Naive thymus-derived CD4-positive, alpha-beta T cell (primary cell): ENCODE measurements around the gene RDH13. TPM values are rescaled to one million over a fixed set of nuclear protein-coding genes. Genes with fewer than 3 reads are reported as not detected.

ENCODE experiments used
- ATAC-seq: fragments of 150-1000 bp; cut with Tn5 transposase; 2 replicates; pipeline ENCODE4 v1.10.0; 2021; ENCODE audit warnings: mild to moderate bottlenecking, moderate library complexity
- CTCF ChIA-PET: fragments of 350-600 bp; sonication (Branson Sonifier 250); formaldehyde crosslinking; loops from one replicate; lab custom pipeline; 2021; ENCODE audit warnings: antibody characterized with exemption; lab: Charles Lee
- POLR2A ChIA-PET: fragments of 350-600 bp; sonication (Branson Sonifier 250); formaldehyde crosslinking; loops from one replicate; lab custom pipeline; 2021; ENCODE audit warnings: antibody characterized with exemption, inconsistent platforms; lab: Charles Lee
- DNase-seq, 9 donors: peaks; one replicate each; pipeline versions ENCODE4 v3.0.0 to v3.0.0-alpha.2; 2020 to 2022; ENCODE audit warnings: mixed read lengths in 1 of 9
- H3K27ac ChIP-seq: one replicate; pipeline ENCODE4 v1.7.0; 2013; ENCODE audit warnings: mild to moderate bottlenecking, low read depth, low read length, moderate library complexity
- H3K27me3 ChIP-seq, 2 donors: one replicate each; pipeline ENCODE4 v1.7.0; 2013; ENCODE audit warnings: low read length in 2 of 2, mild to moderate bottlenecking in 2 of 2, moderate library complexity in 2 of 2; ENCODE audit not compliant: control insufficient read depth in 2 of 2, insufficient read depth in 2 of 2
- H3K36me3 ChIP-seq, 3 experiments: 1 replicate in 2 of 3; 2 replicates in 1 of 3; pipeline ENCODE4 v1.7.0; 2013; ENCODE audit warnings: low read length in 3 of 3, mild to moderate bottlenecking in 3 of 3, moderate library complexity in 1 of 3; ENCODE audit not compliant: insufficient read depth in 3 of 3, control insufficient read depth in 2 of 3
- H3K4me1 ChIP-seq, 2 donors: one replicate each; pipeline ENCODE4 v1.7.0; 2013; ENCODE audit warnings: low read length in 2 of 2, mild to moderate bottlenecking in 2 of 2, moderate library complexity in 1 of 2; ENCODE audit not compliant: control insufficient read depth in 2 of 2, insufficient read depth in 2 of 2
- H3K4me3 ChIP-seq: 2 replicates; pipeline ENCODE4 v1.7.0; 2013; ENCODE audit warnings: mild to moderate bottlenecking, low read length
- H3K9me3 ChIP-seq, 3 experiments: 1 replicate in 2 of 3; 2 replicates in 1 of 3; pipeline ENCODE4 v1.7.0; 2013; ENCODE audit warnings: low read length in 3 of 3; ENCODE audit not compliant: control insufficient read depth in 2 of 3
- H3K27ac Mint-ChIP-seq, 9 donors: one replicate each; pipeline ENCODE4 v1.8.0; 2020 to 2022; ENCODE audit warnings: mixed read lengths in 9 of 9, mild to moderate bottlenecking in 8 of 9, moderate library complexity in 5 of 9, inconsistent platforms in 2 of 9
- H3K27me3 Mint-ChIP-seq, 5 donors: one replicate each; pipeline ENCODE4 v1.8.0; 2021 to 2022; ENCODE audit warnings: mixed read lengths in 5 of 5, mild to moderate bottlenecking in 1 of 5
- H3K36me3 Mint-ChIP-seq, 5 donors: one replicate each; pipeline ENCODE4 v1.8.0; 2020 to 2022; ENCODE audit warnings: mixed read lengths in 5 of 5, mild to moderate bottlenecking in 3 of 5, inconsistent platforms in 1 of 5
- H3K4me1 Mint-ChIP-seq, 7 donors: one replicate each; pipeline ENCODE4 v1.8.0; 2020 to 2022; ENCODE audit warnings: mixed read lengths in 7 of 7, mild to moderate bottlenecking in 3 of 7, inconsistent platforms in 1 of 7
- H3K4me3 Mint-ChIP-seq, 10 donors: one replicate each; pipeline ENCODE4 v1.8.0; 2020 to 2022; ENCODE audit warnings: mild to moderate bottlenecking in 10 of 10, mixed read lengths in 10 of 10, moderate library complexity in 6 of 10, inconsistent platforms in 2 of 10
- H3K9me3 Mint-ChIP-seq, 11 donors: one replicate each; pipeline ENCODE4 v1.8.0; 2020 to 2022; ENCODE audit warnings: mixed read lengths in 11 of 11, mild to moderate bottlenecking in 4 of 11, inconsistent platforms in 1 of 11, moderate library complexity in 1 of 11
- intact Hi-C, 2 donors: fragments of 100-400 bp; cut with micrococcal nuclease; formaldehyde crosslinking; loops; one replicate each; pipeline ENCODE4 v1.15.1; 2023
- polyA plus RNA-seq, 2 donors: library from polyadenylated mRNA; unstranded; fragments of 300-500 nt; fragmentation: Illumina TruSeq; gene quantifications; one replicate each; pipeline ENCODE4 v1.2.3, GENCODE V29; 2021
- total RNA-seq, 6 experiments: library from RNA in 5 of 6; stranded (reverse) in 5 of 6; gene quantifications; 1 replicate in 5 of 6; 2 replicates in 1 of 6; pipeline ENCODE4 v1.2.3 and lab custom pipeline; 2021 to 2026

RDH13 gene
- total and polyA plus RNA-seq, 7 experiments from 2014 or later = 9.4 to 24.8 (median 19.0) TPM

GRCh38 chr19:55088021-55088451, 25.1 kb upstream of the RDH13 start:
- no peaks in the 10 kb centered on the region for H3K9me3 ChIP-seq
- intact Hi-C loops = loop anchor here (1.0 to 10.0 kb wide), 3 partner anchors 25 to 167 kb away; partner anchors contain the start of genes PPP1R12C (in 1 of the 2), PPP6R1 (in 1 of the 2) and RDH13 (in 1 of the 2)
- peaks cover 0 to 22% (median 0%) of the 10 kb centered on the region in 3 experiments for H3K36me3 ChIP-seq
- no peak for DNase-seq
- Mint-ChIP-seq H3K27me3 (peaks cover 38 to 53% (median 47%) of the 10 kb centered on the region in 5 donors), H3K9me3 (peaks cover 0 to 1% (median 0%) of the 10 kb centered on the region in 11 donors), H3K27ac (no peak overlapping the region), H3K4me3 (peak overlapping the region; percentile 53 to 84 (median 73)), H3K36me3 (peaks cover 0 to 24% (median 5%) of the 10 kb centered on the region in 5 donors), H3K4me1 (peaks cover 20 to 30% (median 22%) of the 10 kb centered on the region in 7 donors)
- peaks cover 12 to 19% of the 10 kb centered on the region in 2 donors for H3K4me1 ChIP-seq
- no peak overlapping the region for H3K27ac ChIP-seq
- ChIA-PET CTCF (interaction anchor here (1.1 kb wide), 1 partner anchor 21 kb away, joined by 4 read pairs; no protein-coding TSS in a partner anchor), POLR2A (interaction anchor here (0.9 kb wide), 1 partner anchor 21 kb away, joined by 3 read pairs; no protein-coding TSS in a partner anchor)
- H3K27me3 ChIP-seq = peaks cover 0 to 12% of the 10 kb centered on the region in 2 donors
- no peak overlapping the region for H3K4me3 ChIP-seq
- no peak for ATAC-seq

- peaks cover 0 to 13% of the 10 kb centered on the region in 2 donors for H3K27me3 ChIP-seq
- Mint-ChIP-seq H3K4me1 (peaks cover 21 to 30% (median 26%) of the 10 kb centered on the region in 7 donors), H3K27me3 (peaks cover 44 to 58% (median 52%) of the 10 kb centered on the region in 5 donors), H3K9me3 (peaks cover 0 to 1% (median 0%) of the 10 kb centered on the region in 11 donors), H3K36me3 (peaks cover 0 to 25% (median 5%) of the 10 kb centered on the region in 5 donors), H3K4me3 (peak overlapping the region; percentile 40 to 84 (median 73)), H3K27ac (no peak overlapping the region)
- ATAC-seq = peak; percentile 16
- peaks cover 0 to 18% (median 0%) of the 10 kb centered on the region in 3 experiments for H3K36me3 ChIP-seq
- H3K9me3 ChIP-seq = no peaks in the 10 kb centered on the region
- H3K4me3 ChIP-seq = peak overlapping the region; percentile 17
- POLR2A ChIA-PET = no interaction called here
- no peak for DNase-seq
- peaks cover 12 to 20% of the 10 kb centered on the region in 2 donors for H3K4me1 ChIP-seq
- CTCF ChIA-PET = interaction anchor here (1.1 kb wide), 1 partner anchor 21 kb away, joined by 4 read pairs; no protein-coding TSS in a partner anchor
- intact Hi-C loops = loop anchor here in 1 of 2 donors (10.0 kb wide), 1 partner anchor 167 kb away; the partner anchor contains the start of gene PPP6R1
- no peak overlapping the region for H3K27ac ChIP-seq
Observed at GRCh38 chr19:55087542-55087901, 24.6 kb upstream of the RDH13 start.

DNA sequence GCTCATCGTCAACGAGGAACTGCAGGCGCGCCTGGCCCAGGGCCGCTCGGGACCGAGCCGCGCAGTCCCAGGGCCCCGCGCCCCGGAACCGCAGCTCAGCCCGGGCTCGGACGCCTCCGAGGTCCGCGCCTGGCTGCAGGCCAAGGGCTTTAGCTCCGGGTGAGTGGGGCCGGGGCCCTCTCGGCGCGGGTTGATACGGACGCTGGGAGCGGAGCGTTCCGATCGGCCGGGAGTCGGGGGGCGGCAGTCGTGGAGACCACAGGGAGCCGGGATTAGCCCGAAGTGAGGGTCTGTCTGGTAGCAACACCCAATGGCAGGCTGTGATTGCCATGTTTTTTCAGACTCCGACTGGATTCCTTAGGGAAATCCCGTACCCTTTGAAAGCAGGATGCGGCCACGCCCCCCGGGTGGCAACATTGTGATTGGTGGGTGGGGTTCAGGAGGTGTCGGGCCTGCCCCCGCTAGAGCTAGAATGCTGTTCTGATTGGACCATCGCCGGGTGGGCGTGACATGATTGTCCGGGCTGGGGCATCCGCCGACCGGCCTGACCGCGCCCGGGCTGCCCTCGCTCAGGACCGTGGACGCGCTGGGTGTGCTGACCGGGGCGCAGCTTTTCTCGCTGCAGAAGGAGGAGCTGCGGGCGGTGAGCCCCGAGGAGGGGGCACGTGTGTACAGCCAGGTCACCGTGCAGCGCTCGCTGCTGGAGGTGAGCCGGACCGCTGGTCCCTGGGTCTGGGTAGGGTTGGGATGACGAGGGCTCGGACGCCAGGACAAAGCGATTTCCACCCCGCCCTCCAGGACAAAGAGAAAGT, 24.0 kb upstream of the RDH13 start:
- H3K27me3 ChIP-seq = peaks cover 0 to 17% of the 10 kb centered on the region in 2 donors
- H3K4me3 ChIP-seq = peak overlapping the region; percentile 17
- H3K27ac ChIP-seq = no peak overlapping the region
- peak overlapping the region; percentile 40 to 84 (median 73) for H3K4me3 Mint-ChIP-seq
- H3K4me1 ChIP-seq = peaks cover 12 to 26% of the 10 kb centered on the region in 2 donors
- H3K9me3 ChIP-seq = no peaks in the 10 kb centered on the region
- DNase-seq (peak in 5 of 9 donors; percentile 19 to 59 (median 36)), ATAC-seq (peak; percentile 63)
- CTCF ChIA-PET = no interaction called here
- intact Hi-C loops = loop anchor here in 1 of 2 donors (10.0 kb wide), 1 partner anchor 168 kb away; the partner anchor contains the start of gene PPP6R1
- H3K27me3 Mint-ChIP-seq = peaks cover 47 to 60% (median 54%) of the 10 kb centered on the region in 5 donors
- POLR2A ChIA-PET = no interaction called here
- peaks cover 26 to 30% (median 29%) of the 10 kb centered on the region in 7 donors for H3K4me1 Mint-ChIP-seq
- H3K36me3 Mint-ChIP-seq = peaks cover 0 to 26% (median 5%) of the 10 kb centered on the region in 5 donors
- no peak overlapping the region for H3K27ac Mint-ChIP-seq
- H3K36me3 ChIP-seq = peaks cover 0 to 14% (median 0%) of the 10 kb centered on the region in 3 experiments
- H3K9me3 Mint-ChIP-seq = peaks cover 0 to 3% (median 0%) of the 10 kb centered on the region in 11 donors

- no peaks in the 10 kb centered on the region for H3K9me3 ChIP-seq
- no peak overlapping the region for H3K27ac ChIP-seq
- Mint-ChIP-seq H3K9me3 (peaks cover 0 to 3% (median 0%) of the 10 kb centered on the region in 11 donors), H3K27ac (no peak overlapping the region), H3K27me3 (peaks cover 47 to 61% (median 54%) of the 10 kb centered on the region in 5 donors), H3K4me1 (peaks cover 26 to 33% (median 30%) of the 10 kb centered on the region in 7 donors), H3K36me3 (peaks cover 0 to 28% (median 5%) of the 10 kb centered on the region in 5 donors), H3K4me3 (peak overlapping the region in 5 of 10 donors; percentile 24 to 60 (median 42))
- POLR2A ChIA-PET = interaction anchor here (1.0 kb wide), 1 partner anchor 562 kb away, joined by 3 read pairs; the partner anchor contains the start of gene CCDC106
- peaks cover 0 to 6% (median 0%) of the 10 kb centered on the region in 3 experiments for H3K36me3 ChIP-seq
- CTCF ChIA-PET = no interaction called here
- intact Hi-C loops = loop anchor here in 1 of 2 donors (10.0 kb wide), 1 partner anchor 169 kb away; the partner anchor contains the start of gene PPP6R1
- DNase-seq = no peak
- ATAC-seq = no peak
- H3K4me1 ChIP-seq = peaks cover 12 to 30% of the 10 kb centered on the region in 2 donors
- no peak overlapping the region for H3K4me3 ChIP-seq
- H3K27me3 ChIP-seq = peaks cover 0 to 17% of the 10 kb centered on the region in 2 donors
Observed at GRCh38 chr19:55085923-55086715, 23.2 kb upstream of the RDH13 start.

GRCh38 chr19:55084416-55084815, 21.5 kb upstream of the RDH13 start:
- Histone ChIP-seq H3K4me1 (peaks cover 22 to 34% of the 10 kb centered on the region in 2 donors), H3K27me3 (peaks cover 0 to 17% of the 10 kb centered on the region in 2 donors), H3K9me3 (no peaks in the 10 kb centered on the region), H3K36me3 (no peaks in the 10 kb centered on the region), H3K27ac (no peak overlapping the region), H3K4me3 (no peak overlapping the region)
- intact Hi-C loops = loop anchor here in 1 of 2 donors (5.0 to 10.0 kb wide), 3 partner anchors 78 to 202 kb away; partner anchors contain the start of gene PPP6R1
- Mint-ChIP-seq H3K4me3 (peak overlapping the region in 3 of 10 donors; percentile 14 to 40 (median 20)), H3K4me1 (peaks cover 35 to 44% (median 38%) of the 10 kb centered on the region in 7 donors), H3K27me3 (peaks cover 47 to 64% (median 57%) of the 10 kb centered on the region in 5 donors), H3K9me3 (peaks cover 0 to 4% (median 0%) of the 10 kb centered on the region in 11 donors), H3K36me3 (peaks cover 0 to 26% (median 0%) of the 10 kb centered on the region in 5 donors), H3K27ac (peak overlapping the region in 1 of 9 donors; percentile 3)
- POLR2A ChIA-PET = interaction anchor here (0.8 kb wide), 1 partner anchor 570 kb away, joined by 3 read pairs; no protein-coding TSS in a partner anchor
- CTCF ChIA-PET = no interaction called here
- DNase-seq (no peak), ATAC-seq (no peak)
